Stimulated activated CD8-positive, alpha-beta memory T cell treated with anti-CD3 and anti-CD28 coated beads, Interleukin-7, amount 100 ng/mL, for 4 hours (primary cell): Measurements from ENCODE around the gene PIPOX.

Experiments
- DNase-seq, 2 donors: peaks; one replicate each; pipeline ENCODE4 v3.0.0-alpha.2; 2020; ENCODE audit warnings: low read depth in 2 of 2

PIPOX gene

GRCh38 chr17:29042679-29043538, at the start of gene PIPOX:
Gene PIPOX (plus strand): TSS chr17:29043141. CDS start chr17:29043226, 85 bp downstream.
- no peak for DNase-seq

- DNase-seq: no peak
Observed at GRCh38 chr17:28993645-28994426, 49.1 kb upstream of the PIPOX start.

DNA sequence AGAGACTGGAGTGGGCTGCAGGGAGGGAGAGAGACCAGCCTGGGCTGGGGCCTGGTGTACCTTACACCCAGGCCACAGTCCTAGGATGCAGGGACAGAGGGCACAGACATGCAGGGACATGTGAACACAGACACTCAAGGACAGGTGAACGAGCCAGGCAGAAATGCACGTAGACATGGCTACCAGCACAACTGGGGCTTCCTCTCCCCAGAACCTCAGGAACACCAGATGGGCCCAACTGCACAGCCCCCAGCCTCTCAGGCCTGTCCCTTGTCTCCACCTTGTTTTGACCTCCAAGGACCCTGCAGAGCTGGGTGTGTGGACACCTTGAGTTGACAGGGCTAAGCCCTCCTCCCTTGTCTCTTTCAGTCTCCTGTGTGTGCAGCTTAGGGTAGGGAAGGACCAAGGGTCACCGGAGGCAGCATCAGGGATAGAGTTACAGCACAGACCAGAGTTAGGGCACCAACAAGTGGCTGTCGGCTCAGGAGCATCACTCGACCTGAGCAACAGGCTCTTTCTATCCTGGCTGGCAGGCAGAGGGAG, 46.3 kb upstream of the PIPOX start:
- DNase-seq: no peak

DNA sequence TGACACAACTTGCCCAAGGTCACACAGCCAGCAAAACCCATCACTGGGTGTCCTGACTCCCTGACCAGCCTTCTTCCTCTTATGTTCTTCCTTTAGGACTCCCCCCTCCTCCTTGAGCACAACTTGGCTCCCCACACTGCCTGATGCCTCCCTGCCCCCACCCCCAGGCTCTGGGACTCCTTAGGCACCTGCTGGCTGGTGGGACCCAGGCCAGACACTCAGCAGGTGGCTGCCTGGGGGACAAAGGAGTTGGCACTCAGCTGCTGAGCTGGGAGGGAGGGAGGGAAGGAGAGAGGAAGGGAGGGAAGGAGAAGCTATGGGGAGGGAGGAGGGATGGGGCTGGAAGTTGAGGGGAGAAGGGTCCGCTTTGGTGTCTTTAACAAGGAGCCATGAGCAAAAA, 45.1 kb upstream of the PIPOX start:
- no peak for DNase-seq

DNA sequence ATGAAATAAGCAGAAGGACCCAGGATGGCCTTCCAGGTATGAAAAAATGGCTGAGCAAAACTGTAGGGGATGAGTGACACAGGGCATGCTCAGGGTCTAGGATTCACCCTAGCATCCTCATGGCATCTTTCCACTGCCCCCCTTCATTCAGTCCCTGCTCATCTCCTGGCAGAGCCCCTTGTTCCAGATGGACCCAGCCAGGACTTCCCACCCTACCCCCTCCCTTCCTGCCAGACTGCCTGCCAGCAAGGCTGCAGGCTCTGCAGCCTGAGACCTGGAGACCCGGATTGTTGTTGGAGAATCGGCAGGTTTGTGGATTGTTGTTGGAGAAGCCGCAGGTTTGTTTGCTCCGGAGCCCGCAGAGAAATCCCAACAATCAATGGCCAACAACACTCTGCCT, 43.7 kb upstream of the PIPOX start:
- no peak for DNase-seq

DNA sequence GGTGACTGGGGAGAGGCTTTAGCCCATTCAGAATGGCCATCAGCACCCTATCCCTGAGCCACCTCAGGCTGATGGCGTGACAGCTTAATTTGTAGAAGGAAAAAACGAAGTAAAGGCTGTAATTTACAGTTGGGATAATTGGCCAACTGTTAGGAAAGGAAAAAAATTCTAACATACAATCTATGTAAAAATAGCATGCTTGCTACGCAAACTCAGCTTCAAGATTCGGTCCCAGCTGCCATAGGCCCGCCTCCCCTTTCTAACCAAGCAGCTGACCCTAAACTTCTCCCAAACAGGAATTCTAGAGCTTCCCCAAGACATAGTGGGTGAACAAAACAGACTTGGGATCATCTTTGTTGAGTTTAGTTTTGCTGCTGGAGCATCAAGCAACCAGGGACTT, 42.0 kb upstream of the PIPOX start:
- DNase-seq: no peak

DNA sequence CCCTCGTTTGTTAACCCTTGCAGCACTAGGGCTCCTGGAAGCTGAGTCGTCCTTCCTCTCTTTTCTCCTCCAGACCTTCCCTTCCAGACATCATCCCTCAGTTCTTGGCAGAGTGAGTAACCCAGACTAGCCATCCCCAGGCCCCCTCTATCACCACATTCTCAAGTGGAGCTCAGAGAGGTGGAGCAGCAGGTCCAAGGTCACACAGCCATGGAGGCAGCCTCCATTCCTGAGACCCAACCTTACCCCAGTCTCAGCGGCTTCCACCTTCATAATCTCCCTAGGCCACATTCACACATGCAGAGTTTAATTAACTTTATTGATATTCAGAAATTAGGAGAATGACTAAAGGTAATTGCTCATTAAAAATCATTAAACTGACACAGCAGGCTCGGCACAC, 40.1 kb upstream of the PIPOX start:
- DNase-seq: no peak

- no peak for DNase-seq
Observed at GRCh38 chr17:29003289-29003688, 39.7 kb upstream of the PIPOX start.

DNA sequence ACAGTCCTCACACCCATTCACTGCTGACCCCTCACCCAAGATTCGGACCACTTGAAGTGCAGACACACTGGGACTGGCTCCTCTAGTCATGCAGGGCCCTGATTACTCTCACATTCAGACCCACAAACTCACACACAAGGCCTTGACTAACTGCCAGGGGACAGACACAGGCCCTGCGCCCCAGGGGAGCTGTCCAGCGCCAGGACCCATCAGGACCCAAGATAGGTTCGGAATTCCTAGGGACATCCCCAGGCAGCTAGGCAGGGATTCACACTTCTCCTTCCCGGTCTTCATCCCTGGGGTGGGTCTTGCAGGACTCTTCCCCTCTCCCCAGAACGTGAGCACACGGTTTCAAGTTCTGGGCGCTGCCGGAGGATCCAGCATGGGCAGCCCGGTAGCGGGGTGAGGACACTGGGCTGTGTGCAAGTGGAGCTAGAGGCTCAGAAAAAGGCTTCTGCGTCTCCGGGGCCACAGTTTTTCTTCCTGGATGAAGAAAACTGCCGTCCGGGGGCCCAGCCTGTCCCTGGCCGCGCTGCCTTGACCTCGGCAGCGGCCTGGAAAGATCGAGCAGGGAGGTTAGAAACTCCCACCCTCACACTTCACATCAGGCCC, 38.8 kb upstream of the PIPOX start:
- DNase-seq: no peak

DNA sequence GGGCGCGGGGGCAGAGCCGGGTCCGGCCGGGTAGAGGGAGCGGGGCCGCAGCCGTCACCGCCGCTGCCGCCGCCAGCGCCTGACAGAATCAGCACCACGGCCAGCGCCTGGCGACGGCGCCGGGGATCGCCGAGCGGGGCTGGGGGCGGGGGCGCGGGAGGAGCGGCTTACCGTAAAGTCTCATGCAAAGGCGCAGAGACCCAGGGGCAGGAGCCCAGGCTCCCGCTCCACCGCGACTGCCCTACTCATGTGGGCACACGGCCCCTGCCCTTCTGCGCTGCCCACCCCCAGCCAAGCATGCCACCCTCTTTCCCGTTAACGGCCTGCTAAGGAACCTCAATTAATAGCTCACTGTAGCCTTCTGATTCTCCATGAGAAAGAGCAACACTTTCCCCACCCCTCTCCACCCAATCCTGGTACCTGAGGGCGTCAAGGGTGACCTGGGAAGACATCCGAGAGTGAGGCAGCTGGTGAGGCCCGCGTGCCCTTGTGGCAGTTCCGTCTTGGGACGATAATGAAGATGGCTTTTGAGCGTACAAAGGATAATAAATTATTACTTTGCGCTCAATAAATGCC, 36.9 kb upstream of the PIPOX start, which contains the start of gene SEZ6:
Gene SEZ6, minus strand, starts transcription at position 98 of the 576 bp plus-strand sequence. CDS start 164 bp downstream, outside the sequence.
- DNase-seq: peak; percentile 11 to 40

- DNase-seq: no peak
Observed at GRCh38 chr17:29007456-29007855, 35.5 kb upstream of the PIPOX start.

DNA sequence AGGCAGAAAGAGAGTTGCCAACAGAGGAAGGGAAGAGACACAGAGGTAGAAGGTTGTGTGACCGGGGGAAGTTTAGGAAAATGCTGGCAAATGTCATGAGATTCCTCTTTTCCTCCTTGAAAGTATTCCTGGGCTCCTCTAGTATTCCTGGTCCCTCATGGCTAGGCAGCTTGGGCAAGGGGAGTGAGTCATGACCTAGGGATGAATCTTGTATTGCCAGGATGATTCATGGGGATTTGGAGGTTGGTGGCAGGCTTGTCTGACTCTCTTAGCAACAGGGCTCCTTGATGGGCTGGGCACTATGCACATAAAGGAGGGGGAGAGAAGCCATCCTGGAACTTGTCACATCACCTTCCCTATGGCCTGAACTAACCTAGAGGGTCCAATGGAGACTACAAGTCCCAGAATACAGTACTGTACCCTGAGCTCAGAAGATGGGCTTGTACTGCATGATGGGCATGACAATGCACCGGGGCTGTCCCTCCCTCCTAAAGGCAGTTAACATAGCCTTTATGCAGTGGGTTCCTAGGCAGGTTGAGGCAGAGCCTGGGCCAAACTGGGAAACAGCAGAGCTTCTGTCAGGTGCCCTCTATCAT, 35.0 kb upstream of the PIPOX start:
- no peak for DNase-seq

DNA sequence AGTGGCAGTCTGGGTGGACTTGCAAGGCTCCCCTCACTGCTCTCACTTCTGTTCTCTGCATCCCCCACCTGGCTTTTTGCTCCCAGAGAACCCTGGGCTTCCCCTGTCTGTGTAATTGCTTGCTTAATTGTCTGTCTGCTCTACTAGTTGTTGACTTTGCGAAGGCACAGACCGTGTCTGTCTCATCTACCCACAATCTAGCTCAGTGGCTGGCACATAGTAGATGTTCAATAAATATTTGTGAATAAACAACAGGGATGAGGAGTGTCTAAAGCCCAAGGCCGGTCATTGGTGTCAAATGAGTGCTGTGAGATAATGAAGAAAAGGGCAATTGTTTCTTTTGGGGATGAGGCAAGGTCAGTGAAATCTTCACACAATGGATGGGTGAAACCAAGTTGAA, 34.4 kb upstream of the PIPOX start:
- DNase-seq: no peak

GRCh38 chr17:29010129-29010528, 32.8 kb upstream of the PIPOX start:
- DNase-seq: no peak

GRCh38 chr17:29010586-29010985, 32.4 kb upstream of the PIPOX start:
- DNase-seq: no peak

DNA sequence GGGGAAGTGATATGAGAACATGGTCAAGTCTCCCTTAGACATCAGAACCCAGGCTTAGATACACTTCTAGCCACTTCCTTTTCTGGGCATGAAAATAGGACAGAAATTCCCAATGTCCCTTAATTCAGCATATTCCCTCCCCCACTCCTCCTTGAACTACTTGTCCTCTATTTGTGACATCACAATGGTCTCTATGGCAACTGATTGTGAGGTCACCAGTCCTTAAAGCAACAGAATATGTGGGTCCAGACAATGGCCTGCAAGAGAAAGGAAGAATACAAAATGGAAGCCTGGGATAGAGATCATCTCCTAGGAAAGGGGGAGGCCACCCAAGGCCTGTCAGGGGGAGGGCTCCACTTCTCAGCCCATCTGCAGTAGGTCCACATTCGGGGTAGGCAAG, 30.4 kb upstream of the PIPOX start:
- no peak for DNase-seq

GRCh38 chr17:29014716-29015115, 28.2 kb upstream of the PIPOX start:
- no peak for DNase-seq

- DNase-seq: no peak
Observed at GRCh38 chr17:29016345-29017210, 26.4 kb upstream of the PIPOX start.

DNA sequence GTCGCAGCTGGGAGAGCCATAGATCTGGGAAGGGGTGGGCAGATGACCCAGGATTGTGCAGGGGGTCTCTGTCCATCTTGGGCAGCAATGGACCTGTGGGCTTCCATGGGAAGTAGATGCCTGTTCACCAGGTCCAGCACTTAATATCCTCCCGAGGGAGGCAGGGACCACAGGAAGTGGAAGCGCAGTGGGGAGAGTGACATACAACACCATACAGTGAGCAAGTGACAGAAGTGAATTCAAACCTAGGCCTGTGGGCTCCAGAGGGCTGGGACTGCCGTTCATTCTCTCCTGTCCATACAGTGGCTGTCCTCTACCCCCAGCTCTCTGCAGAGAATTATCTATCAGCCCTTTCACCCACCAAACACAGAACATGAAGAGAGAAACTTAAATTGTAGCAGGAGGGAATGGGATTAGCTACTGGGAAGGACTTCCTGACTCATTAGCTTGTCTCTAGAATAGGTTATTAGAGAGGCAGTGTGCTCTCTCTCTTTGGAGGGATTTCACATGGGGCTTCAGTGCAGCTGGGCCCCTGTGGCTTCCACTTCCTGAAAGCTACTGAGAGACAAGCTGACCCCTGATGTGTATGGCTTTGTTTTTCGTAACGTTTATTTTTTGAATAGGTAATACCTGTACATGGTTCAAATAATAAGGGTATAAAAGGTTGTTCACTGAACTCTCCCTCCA, 24.0 kb upstream of the PIPOX start:
- DNase-seq: no peak
